ENCODE data around the gene SEL1L. TPM values are rescaled to one million over a fixed set of nuclear protein-coding genes. Genes with fewer than 3 reads are reported as not detected.

The SEL1L gene
- total and polyA plus RNA-seq, 2 of the 13 experiments (the other 11 are each of a cell fraction or from before 2014, with no cell fraction given), result 15.3 to 61.0 TPM

DNA sequence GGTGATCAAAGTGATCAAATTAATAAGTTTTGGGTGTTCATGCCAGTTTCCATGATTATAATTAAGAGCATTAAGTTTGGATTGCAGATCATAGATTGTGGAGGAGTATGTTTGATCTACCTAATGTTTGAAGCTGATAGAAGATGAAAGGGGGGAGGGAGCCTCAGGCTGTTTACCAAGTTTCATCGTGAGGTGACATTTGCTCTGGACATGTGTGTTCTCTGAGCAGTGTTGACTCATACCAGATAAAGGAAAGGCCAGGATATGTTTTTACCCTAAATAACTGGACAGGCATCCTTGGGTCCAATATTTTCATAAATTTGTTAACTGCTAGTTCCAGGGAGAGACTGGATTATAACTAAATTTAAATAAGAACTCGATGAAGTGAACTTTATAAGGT, 3.5 kb upstream of the SEL1L start (continued):
- TF ChIP-seq, protein P1, sequence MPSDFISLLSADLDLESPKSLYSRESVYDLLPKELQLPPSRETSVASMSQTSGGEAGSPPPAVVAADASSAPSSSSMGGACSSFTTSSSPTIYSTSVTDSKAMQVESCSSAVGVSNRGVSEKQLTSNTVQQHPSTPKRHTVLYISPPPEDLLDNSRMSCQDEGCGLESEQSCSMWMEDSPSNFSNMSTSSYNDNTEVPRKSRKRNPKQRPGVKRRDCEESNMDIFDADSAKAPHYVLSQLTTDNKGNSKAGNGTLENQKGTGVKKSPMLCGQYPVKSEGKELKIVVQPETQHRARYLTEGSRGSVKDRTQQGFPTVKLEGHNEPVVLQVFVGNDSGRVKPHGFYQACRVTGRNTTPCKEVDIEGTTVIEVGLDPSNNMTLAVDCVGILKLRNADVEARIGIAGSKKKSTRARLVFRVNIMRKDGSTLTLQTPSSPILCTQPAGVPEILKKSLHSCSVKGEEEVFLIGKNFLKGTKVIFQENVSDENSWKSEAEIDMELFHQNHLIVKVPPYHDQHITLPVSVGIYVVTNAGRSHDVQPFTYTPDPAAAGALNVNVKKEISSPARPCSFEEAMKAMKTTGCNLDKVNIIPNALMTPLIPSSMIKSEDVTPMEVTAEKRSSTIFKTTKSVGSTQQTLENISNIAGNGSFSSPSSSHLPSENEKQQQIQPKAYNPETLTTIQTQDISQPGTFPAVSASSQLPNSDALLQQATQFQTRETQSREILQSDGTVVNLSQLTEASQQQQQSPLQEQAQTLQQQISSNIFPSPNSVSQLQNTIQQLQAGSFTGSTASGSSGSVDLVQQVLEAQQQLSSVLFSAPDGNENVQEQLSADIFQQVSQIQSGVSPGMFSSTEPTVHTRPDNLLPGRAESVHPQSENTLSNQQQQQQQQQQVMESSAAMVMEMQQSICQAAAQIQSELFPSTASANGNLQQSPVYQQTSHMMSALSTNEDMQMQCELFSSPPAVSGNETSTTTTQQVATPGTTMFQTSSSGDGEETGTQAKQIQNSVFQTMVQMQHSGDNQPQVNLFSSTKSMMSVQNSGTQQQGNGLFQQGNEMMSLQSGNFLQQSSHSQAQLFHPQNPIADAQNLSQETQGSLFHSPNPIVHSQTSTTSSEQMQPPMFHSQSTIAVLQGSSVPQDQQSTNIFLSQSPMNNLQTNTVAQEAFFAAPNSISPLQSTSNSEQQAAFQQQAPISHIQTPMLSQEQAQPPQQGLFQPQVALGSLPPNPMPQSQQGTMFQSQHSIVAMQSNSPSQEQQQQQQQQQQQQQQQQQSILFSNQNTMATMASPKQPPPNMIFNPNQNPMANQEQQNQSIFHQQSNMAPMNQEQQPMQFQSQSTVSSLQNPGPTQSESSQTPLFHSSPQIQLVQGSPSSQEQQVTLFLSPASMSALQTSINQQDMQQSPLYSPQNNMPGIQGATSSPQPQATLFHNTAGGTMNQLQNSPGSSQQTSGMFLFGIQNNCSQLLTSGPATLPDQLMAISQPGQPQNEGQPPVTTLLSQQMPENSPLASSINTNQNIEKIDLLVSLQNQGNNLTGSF (CRISPR knock-in tag; IDR thresholded peaks at IDR 0.05), result no peak
- TF ChIP-seq NFIC (IDR thresholded peaks at IDR 0.05; ENCODE audit: low read length) (peak; percentile 51; the same call in 1 of the 2 replicates), U2AF1 (optimal IDR thresholded peaks at IDR 0.05; ENCODE audit: low read depth, low read length) (no peak), THAP11 (CRISPR knock-in tag; IDR thresholded peaks at IDR 0.05) (peak; percentile 69), RARA (CRISPR knock-in tag; IDR thresholded peaks at IDR 0.05) (peak; percentile 38; the same call in 1 of the 2 replicates), GFI1 (CRISPR knock-in tag; IDR thresholded peaks at IDR 0.05; ENCODE audit: borderline replicate concordance) (no peak), ZNF431 (CRISPR knock-in tag; IDR thresholded peaks at IDR 0.05; ENCODE audit: borderline replicate concordance, low read depth) (no peak), ZNF550 (CRISPR knock-in tag; IDR thresholded peaks at IDR 0.05; ENCODE audit: borderline replicate concordance) (no peak), ATF7-NPFF (CRISPR knock-in tag; IDR thresholded peaks at IDR 0.05; ENCODE audit: low read depth) (no peak), MBD4 (IDR thresholded peaks at IDR 0.05; ENCODE audit: borderline replicate concordance, low read length) (no peak), ZNF670 (CRISPR knock-in tag; IDR thresholded peaks at IDR 0.05; ENCODE audit: borderline replicate concordance) (no peak), MEIS2 (CRISPR knock-in tag; IDR thresholded peaks at IDR 0.05) (peak; percentile 29; the same call in 1 of the 2 replicates), ISL2 (CRISPR knock-in tag; IDR thresholded peaks at IDR 0.05) (peak; percentile 83), CREB1 (IDR thresholded peaks at IDR 0.05) (no peak), CREB1 (CRISPR knock-in tag; IDR thresholded peaks at IDR 0.05) (no peak; the same call in 1 of the 2 replicates), BCL6 (CRISPR knock-in tag; IDR thresholded peaks at IDR 0.05) (0 out of 2 replicates have a peak, but pooled peaks have one; percentile 19), HMG20A (CRISPR knock-in tag; IDR thresholded peaks at IDR 0.05; ENCODE audit: borderline replicate concordance) (peak; percentile 53; the same call in 1 of the 2 replicates)
- TF ChIP-seq, protein P2, sequence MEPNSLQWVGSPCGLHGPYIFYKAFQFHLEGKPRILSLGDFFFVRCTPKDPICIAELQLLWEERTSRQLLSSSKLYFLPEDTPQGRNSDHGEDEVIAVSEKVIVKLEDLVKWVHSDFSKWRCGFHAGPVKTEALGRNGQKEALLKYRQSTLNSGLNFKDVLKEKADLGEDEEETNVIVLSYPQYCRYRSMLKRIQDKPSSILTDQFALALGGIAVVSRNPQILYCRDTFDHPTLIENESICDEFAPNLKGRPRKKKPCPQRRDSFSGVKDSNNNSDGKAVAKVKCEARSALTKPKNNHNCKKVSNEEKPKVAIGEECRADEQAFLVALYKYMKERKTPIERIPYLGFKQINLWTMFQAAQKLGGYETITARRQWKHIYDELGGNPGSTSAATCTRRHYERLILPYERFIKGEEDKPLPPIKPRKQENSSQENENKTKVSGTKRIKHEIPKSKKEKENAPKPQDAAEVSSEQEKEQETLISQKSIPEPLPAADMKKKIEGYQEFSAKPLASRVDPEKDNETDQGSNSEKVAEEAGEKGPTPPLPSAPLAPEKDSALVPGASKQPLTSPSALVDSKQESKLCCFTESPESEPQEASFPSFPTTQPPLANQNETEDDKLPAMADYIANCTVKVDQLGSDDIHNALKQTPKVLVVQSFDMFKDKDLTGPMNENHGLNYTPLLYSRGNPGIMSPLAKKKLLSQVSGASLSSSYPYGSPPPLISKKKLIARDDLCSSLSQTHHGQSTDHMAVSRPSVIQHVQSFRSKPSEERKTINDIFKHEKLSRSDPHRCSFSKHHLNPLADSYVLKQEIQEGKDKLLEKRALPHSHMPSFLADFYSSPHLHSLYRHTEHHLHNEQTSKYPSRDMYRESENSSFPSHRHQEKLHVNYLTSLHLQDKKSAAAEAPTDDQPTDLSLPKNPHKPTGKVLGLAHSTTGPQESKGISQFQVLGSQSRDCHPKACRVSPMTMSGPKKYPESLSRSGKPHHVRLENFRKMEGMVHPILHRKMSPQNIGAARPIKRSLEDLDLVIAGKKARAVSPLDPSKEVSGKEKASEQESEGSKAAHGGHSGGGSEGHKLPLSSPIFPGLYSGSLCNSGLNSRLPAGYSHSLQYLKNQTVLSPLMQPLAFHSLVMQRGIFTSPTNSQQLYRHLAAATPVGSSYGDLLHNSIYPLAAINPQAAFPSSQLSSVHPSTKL (CRISPR knock-in tag; IDR thresholded peaks at IDR 0.05), result peak; percentile 83
- TF ChIP-seq, protein P3, sequence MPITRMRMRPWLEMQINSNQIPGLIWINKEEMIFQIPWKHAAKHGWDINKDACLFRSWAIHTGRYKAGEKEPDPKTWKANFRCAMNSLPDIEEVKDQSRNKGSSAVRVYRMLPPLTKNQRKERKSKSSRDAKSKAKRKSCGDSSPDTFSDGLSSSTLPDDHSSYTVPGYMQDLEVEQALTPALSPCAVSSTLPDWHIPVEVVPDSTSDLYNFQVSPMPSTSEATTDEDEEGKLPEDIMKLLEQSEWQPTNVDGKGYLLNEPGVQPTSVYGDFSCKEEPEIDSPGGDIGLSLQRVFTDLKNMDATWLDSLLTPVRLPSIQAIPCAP (CRISPR knock-in tag; IDR thresholded peaks at IDR 0.05; ENCODE audit: low read depth), result no peak
- TF ChIP-seq, protein P4, sequence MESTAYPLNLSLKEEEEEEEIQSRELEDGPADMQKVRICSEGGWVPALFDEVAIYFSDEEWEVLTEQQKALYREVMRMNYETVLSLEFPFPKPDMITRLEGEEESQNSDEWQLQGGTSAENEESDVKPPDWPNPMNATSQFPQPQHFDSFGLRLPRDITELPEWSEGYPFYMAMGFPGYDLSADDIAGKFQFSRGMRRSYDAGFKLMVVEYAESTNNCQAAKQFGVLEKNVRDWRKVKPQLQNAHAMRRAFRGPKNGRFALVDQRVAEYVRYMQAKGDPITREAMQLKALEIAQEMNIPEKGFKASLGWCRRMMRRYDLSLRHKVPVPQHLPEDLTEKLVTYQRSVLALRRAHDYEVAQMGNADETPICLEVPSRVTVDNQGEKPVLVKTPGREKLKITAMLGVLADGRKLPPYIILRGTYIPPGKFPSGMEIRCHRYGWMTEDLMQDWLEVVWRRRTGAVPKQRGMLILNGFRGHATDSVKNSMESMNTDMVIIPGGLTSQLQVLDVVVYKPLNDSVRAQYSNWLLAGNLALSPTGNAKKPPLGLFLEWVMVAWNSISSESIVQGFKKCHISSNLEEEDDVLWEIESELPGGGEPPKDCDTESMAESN (CRISPR knock-in tag; conservative IDR thresholded peaks at IDR 0.05), result no peak
